ENCODE data around the gene TCF4. TPM values are rescaled to one million over a fixed set of nuclear protein-coding genes. Genes with fewer than 3 reads are reported as not detected.
A peak's percentile ranks its signal among the peaks of the same experiment; 100 is the strongest.

Gene TCF4
- total RNA-seq, 4 donors from 2014 or later, result 58.0 to 84.3 (median 68.1) TPM

GRCh38 chr18:55229682-55230081 is 358.3 kb downstream of the TCF4 start:
- Histone ChIP-seq H3K4me1 (peaks cover 20 to 29% (median 25%) of the 10 kb centered on the region in 4 donors), H3K9me3 (no peaks in the 10 kb centered on the region), H3K36me3 (peaks cover 0 to 95% (median 42%) of the 10 kb centered on the region in 4 donors), H3K27ac (replicated peaks in 1 of 4) (peak overlapping the region in 1 of 4 donors; percentile 1), H3K27me3 (no peaks in the 10 kb centered on the region), H3K4me3 (no peak overlapping the region)
- no peak for DNase-seq (ENCODE audit: extremely low spot score)
- 87% methylated on average over 4 of the region's 4 CpGs for WGBS
- intact Hi-C loops (cut with DNase I), result loop anchor here (5.0 to 10.0 kb wide), 3 partner anchors 188 to 555 kb away; partner anchors contain the start of gene TCF4
- TF ChIP-seq CTCF (IDR thresholded peaks at IDR 0.05), result no peak
- no peak for TF ChIP-seq POLR2A (IDR thresholded peaks at IDR 0.05; ENCODE audit: low read depth)
- no peak for TF ChIP-seq EP300 (IDR thresholded peaks at IDR 0.05)
- TF ChIP-seq POLR2AphosphoS5 (IDR thresholded peaks at IDR 0.05), result no peak

GRCh38 chr18:55228707-55229106 is 359.3 kb downstream of the TCF4 start:
- TF ChIP-seq POLR2A (IDR thresholded peaks at IDR 0.05; ENCODE audit: low read depth) (no peak), CTCF (IDR thresholded peaks at IDR 0.05) (no peak), EP300 (IDR thresholded peaks at IDR 0.05) (no peak), POLR2AphosphoS5 (IDR thresholded peaks at IDR 0.05) (no peak)
- DNase-seq (ENCODE audit: extremely low spot score), result no peak
- intact Hi-C loops (cut with DNase I), result no loop called here
- H3K4me1 ChIP-seq, result peaks cover 12 to 28% (median 22%) of the 10 kb centered on the region in 4 donors
- peaks cover 0 to 96% (median 39%) of the 10 kb centered on the region in 4 donors for H3K36me3 ChIP-seq
- H3K4me3 ChIP-seq, result peak overlapping the region in 1 of 4 donors; percentile 1
- H3K27me3 ChIP-seq, result no peaks in the 10 kb centered on the region
- 86% methylated on average over 15 of the region's 15 CpGs for WGBS
- H3K9me3 ChIP-seq, result no peaks in the 10 kb centered on the region
- H3K27ac ChIP-seq (replicated peaks in 1 of 4), result peak overlapping the region; percentile 60 to 75 (median 66)

- DNase-seq (ENCODE audit: extremely low spot score), result no peak
- Histone ChIP-seq H3K27me3 (no peaks in the 10 kb centered on the region), H3K36me3 (peaks cover 0 to 91% (median 36%) of the 10 kb centered on the region in 4 donors), H3K4me1 (peaks cover 12 to 28% (median 22%) of the 10 kb centered on the region in 4 donors), H3K27ac (replicated peaks in 1 of 4) (peak overlapping the region; percentile 60 to 75 (median 66)), H3K4me3 (peak overlapping the region; percentile 1 to 33 (median 16)), H3K9me3 (no peaks in the 10 kb centered on the region)
- TF ChIP-seq POLR2AphosphoS5 (IDR thresholded peaks at IDR 0.05) (peak in 1 of 2 donors; percentile 14), CTCF (IDR thresholded peaks at IDR 0.05) (peak in 1 of 3 experiments; percentile 8), EP300 (IDR thresholded peaks at IDR 0.05) (no peak), POLR2A (IDR thresholded peaks at IDR 0.05; ENCODE audit: low read depth) (no peak)
- intact Hi-C loops (cut with DNase I), result no loop called here
- 31% methylated on average over 6 of the region's 6 CpGs for WGBS
Observed at GRCh38 chr18:55228191-55228590, 359.8 kb downstream of the TCF4 start.

- intact Hi-C loops (cut with DNase I), result no loop called here
- no peaks in the 10 kb centered on the region for H3K9me3 ChIP-seq
- H3K27ac ChIP-seq (replicated peaks in 1 of 4), result peak overlapping the region; percentile 60 to 75 (median 66)
- TF ChIP-seq EP300 (IDR thresholded peaks at IDR 0.05) (no peak), CTCF (IDR thresholded peaks at IDR 0.05) (no peak), POLR2AphosphoS5 (IDR thresholded peaks at IDR 0.05) (no peak), POLR2A (IDR thresholded peaks at IDR 0.05; ENCODE audit: low read depth) (no peak)
- H3K4me3 ChIP-seq, result peak overlapping the region; percentile 1 to 33 (median 16)
- no peak for DNase-seq (ENCODE audit: extremely low spot score)
- WGBS, result 80% methylated on average over 3 of the region's 3 CpGs
- H3K36me3 ChIP-seq, result peaks cover 0 to 87% (median 32%) of the 10 kb centered on the region in 4 donors
- peaks cover 12 to 28% (median 22%) of the 10 kb centered on the region in 4 donors for H3K4me1 ChIP-seq
- H3K27me3 ChIP-seq, result no peaks in the 10 kb centered on the region
Observed at GRCh38 chr18:55227771-55228170, 360.2 kb downstream of the TCF4 start.

GRCh38 chr18:55226044-55226443 is 361.9 kb downstream of the TCF4 start:
- no peak for DNase-seq (ENCODE audit: extremely low spot score)
- Histone ChIP-seq H3K27me3 (no peaks in the 10 kb centered on the region), H3K4me3 (no peak overlapping the region), H3K27ac (replicated peaks in 1 of 4) (no peak overlapping the region), H3K9me3 (no peaks in the 10 kb centered on the region), H3K4me1 (peaks cover 12 to 28% (median 22%) of the 10 kb centered on the region in 4 donors), H3K36me3 (peaks cover 0 to 71% (median 19%) of the 10 kb centered on the region in 4 donors)
- TF ChIP-seq POLR2A (IDR thresholded peaks at IDR 0.05; ENCODE audit: low read depth) (no peak), POLR2AphosphoS5 (IDR thresholded peaks at IDR 0.05) (no peak), EP300 (IDR thresholded peaks at IDR 0.05) (no peak), CTCF (IDR thresholded peaks at IDR 0.05) (no peak)
- intact Hi-C loops (cut with DNase I), result no loop called here
- 74% methylated on average over 2 of the region's 2 CpGs for WGBS
